Endodermal cell (in vitro differentiated cells): ENCODE data around the gene IFITM1. TPM values are rescaled to one million over a fixed set of nuclear protein-coding genes. Genes with fewer than 3 reads are reported as not detected.
A peak's percentile ranks its signal among the peaks of the same experiment; 100 is the strongest.

Source experiments
- DNase-seq: peaks from one replicate; pipeline ENCODE4 v3.0.0-alpha.2; 2017
- H3K27ac ChIP-seq: 2 replicates; pipeline ENCODE4 v1.5.1; 2013; ENCODE audit warnings: mild to moderate bottlenecking, low read depth, low read length, moderate library complexity
- H3K27me3 ChIP-seq: 2 replicates; pipeline ENCODE4 v1.6.1; 2013; ENCODE audit warnings: mild to moderate bottlenecking, low read length, moderate library complexity; ENCODE audit not compliant: insufficient read depth, control insufficient read depth, poor library complexity, severe bottlenecking
- H3K36me3 ChIP-seq: 2 replicates; pipeline ENCODE4 v1.7.0; 2013; ENCODE audit warnings: mild to moderate bottlenecking, low read length, moderate library complexity; ENCODE audit not compliant: control insufficient read depth, insufficient read depth
- H3K4me1 ChIP-seq: one replicate; pipeline ENCODE4 v1.7.0; 2013; ENCODE audit warnings: low read length; ENCODE audit not compliant: control insufficient read depth, insufficient read depth
- H3K4me3 ChIP-seq: 2 replicates; pipeline ENCODE4 v1.5.1; 2013; ENCODE audit warnings: mild to moderate bottlenecking, low read length, moderate library complexity
- H3K9ac ChIP-seq: 2 replicates; pipeline ENCODE4 v1.6.1; 2013; ENCODE audit warnings: mild to moderate bottlenecking, low read length, moderate library complexity; ENCODE audit not compliant: poor library complexity, severe bottlenecking; ENCODE audit errors: extremely low read depth
- H3K9me3 ChIP-seq: 2 replicates; pipeline ENCODE4 v1.6.1; 2013; ENCODE audit warnings: mild to moderate bottlenecking, low read length, moderate library complexity; ENCODE audit not compliant: control insufficient read depth
- H3K27ac Mint-ChIP-seq: 2 replicates; pipeline ENCODE4 v1.8.0; 2020; ENCODE audit warnings: mixed read lengths
- H3K27me3 Mint-ChIP-seq: 2 replicates; pipeline ENCODE4 v1.8.0; 2021; ENCODE audit warnings: mild to moderate bottlenecking, mixed read lengths; ENCODE audit not compliant: insufficient read depth
- H3K36me3 Mint-ChIP-seq: 2 replicates; pipeline ENCODE4 v1.8.0; 2020; ENCODE audit warnings: low read depth, mixed read lengths
- H3K4me1 Mint-ChIP-seq: 2 replicates; pipeline ENCODE4 v1.8.0; 2020; ENCODE audit warnings: mixed read lengths
- H3K4me3 Mint-ChIP-seq: 2 replicates; pipeline ENCODE4 v1.8.0; 2020; ENCODE audit warnings: mild to moderate bottlenecking, moderate library complexity, mixed read lengths
- H3K9me3 Mint-ChIP-seq: 2 replicates; pipeline ENCODE4 v1.8.0; 2020; ENCODE audit warnings: mild to moderate bottlenecking, mixed read lengths
- WGBS, 2 experiments: methylation state at CpG; one replicate each; pipeline versions ENCODE4 v1.1.5 to v1.1.7; 2013; ENCODE audit warnings: missing lambda C conversion rate in 2 of 2, mixed read lengths in 1 of 2; ENCODE audit not compliant: insufficient coverage in 1 of 2, insufficient read length in 1 of 2; 5-methylcytosine and 5-hydroxymethylcytosine counted together
- total RNA-seq, 2 donors: library from RNA; stranded (reverse); fragmentation: NEBNext Ultra II Directional in 1 of 2; extraction: Animal tissue kit (Norgen Biotek cat#: 25700) in 1 of 2; gene quantifications; 2 replicates in 1 of 2; 3 replicates in 1 of 2; pipeline ENCODE4 v1.2.1, GENCODE V29; 2021
- TF ChIP-seq, protein P1 (sequence below): fragments of 200-600 bp; sonication (generic); conservative IDR thresholded peaks from 2 replicates; pipeline ENCODE4 v1.5.0; 2021; ENCODE audit warnings: antibody characterized with exemption, mild to moderate bottlenecking

The IFITM1 gene
- total RNA-seq, 2 donors from 2014 or later, result 211 to 558 TPM

DNA sequence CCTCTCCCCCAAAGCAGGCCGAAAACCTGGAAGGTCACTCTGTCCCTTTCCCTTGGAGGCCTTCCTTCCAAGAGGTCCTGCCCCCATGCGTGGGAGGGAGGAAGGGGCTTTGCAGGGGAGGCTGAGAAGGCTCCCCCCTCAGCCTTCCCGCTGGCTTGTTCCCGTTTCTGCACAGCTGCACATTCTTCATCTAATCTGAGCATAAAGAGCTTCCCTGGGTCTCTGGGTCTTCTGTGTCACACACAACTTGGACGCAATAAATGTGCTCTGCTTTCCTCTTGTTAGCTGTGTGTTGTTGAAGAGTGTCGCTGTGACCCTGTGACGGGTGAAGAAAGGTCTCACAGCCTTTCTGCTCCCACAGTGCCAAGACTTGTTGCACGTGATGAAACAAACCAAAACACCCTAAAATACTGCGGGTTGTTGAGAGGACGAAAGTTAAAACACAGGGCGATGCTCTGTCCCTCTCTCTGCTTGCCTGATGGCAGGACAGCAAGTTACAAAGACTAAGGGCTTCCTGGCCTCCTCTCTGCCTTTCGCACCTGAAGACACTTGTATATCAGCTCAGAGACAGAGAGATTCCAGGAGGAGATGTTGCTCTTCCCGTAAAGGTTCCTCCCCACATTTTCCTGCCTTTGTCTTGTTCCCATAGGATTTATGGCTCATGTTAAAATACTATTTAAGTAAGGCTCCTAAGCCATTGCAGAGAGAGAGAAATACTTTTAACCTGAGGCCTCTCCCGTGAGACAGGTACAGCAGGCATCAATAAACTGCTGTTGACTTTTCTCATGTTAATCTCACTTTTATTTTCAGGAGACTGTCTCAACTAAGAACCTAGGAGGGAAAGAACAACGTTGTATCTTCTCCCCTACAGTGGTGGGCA is 22.2 kb downstream of the IFITM1 start:
- no peak for DNase-seq
- Histone ChIP-seq H3K9ac (no peak overlapping the region), H3K27ac (peak overlapping the region; percentile 72), H3K27me3 (no peaks in the 10 kb centered on the region), H3K36me3 (no peaks in the 10 kb centered on the region), H3K4me3 (no peak overlapping the region), H3K4me1 (peaks cover 4% of the 10 kb centered on the region), H3K9me3 (peaks cover 14% of the 10 kb centered on the region)
- 72 to 75% methylated on average over 8 to 14 of the region's 15 CpGs for WGBS, 2 experiments
- peaks cover 7% of the 10 kb centered on the region for H3K36me3 Mint-ChIP-seq
- peaks cover 36% of the 10 kb centered on the region for H3K4me1 Mint-ChIP-seq
- TF ChIP-seq, protein P1, sequence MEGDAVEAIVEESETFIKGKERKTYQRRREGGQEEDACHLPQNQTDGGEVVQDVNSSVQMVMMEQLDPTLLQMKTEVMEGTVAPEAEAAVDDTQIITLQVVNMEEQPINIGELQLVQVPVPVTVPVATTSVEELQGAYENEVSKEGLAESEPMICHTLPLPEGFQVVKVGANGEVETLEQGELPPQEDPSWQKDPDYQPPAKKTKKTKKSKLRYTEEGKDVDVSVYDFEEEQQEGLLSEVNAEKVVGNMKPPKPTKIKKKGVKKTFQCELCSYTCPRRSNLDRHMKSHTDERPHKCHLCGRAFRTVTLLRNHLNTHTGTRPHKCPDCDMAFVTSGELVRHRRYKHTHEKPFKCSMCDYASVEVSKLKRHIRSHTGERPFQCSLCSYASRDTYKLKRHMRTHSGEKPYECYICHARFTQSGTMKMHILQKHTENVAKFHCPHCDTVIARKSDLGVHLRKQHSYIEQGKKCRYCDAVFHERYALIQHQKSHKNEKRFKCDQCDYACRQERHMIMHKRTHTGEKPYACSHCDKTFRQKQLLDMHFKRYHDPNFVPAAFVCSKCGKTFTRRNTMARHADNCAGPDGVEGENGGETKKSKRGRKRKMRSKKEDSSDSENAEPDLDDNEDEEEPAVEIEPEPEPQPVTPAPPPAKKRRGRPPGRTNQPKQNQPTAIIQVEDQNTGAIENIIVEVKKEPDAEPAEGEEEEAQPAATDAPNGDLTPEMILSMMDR, result no peak
- peak overlapping the region; percentile 27 for H3K4me3 Mint-ChIP-seq
- peaks cover 27% of the 10 kb centered on the region for H3K9me3 Mint-ChIP-seq
- H3K27ac Mint-ChIP-seq, result peak overlapping the region; percentile 69
- H3K27me3 Mint-ChIP-seq, result peaks cover 3% of the 10 kb centered on the region

DNA sequence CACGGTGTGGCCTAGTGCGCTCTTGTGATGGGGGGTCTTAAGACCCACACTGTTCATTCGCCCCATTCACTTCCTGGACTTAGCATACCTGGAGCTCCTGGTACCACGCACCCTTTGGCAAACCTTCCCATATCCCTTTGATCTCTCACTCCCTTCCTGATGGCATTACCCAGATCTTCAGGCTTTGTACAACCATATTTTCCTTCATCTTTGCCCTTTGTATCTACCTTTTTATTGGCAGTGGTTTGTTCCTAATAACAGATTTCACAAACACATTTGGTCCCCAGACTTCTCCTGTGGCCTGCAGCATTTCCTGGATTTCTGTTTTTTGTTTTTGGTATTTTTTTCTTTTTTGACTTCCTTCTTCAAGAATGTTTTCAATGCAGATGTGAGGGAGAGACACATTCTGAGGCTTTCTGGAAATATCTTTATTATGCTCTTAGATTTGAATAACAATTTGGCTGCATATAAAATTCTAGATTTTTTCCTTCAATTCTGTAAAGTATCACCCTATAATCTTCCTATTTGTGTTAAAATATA is 22.9 kb downstream of the IFITM1 start:
- Histone ChIP-seq H3K9ac (no peak overlapping the region), H3K4me1 (peaks cover 4% of the 10 kb centered on the region)
- WGBS, 2 experiments, result 83 to 93% methylated on average over 4 of the region's 4 CpGs

DNA sequence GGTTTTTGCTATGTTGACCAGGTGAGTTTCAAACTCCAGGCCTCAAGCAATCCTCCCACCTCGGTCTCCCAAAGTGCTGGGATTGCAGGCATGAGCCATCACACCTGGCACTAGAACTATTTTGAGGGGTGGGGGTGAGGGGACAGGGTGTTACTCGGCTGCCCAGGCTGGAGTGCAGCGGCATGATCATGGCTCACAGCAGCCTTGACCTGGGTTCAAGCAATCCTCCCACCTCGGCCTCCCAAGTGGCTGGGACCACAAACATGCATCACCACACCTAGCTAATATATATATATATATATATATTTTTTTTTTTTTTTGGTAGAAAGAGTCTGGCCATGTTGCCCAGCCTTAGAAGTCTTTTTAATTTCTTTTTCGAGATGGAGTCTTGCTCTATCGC is 23.9 kb downstream of the IFITM1 start:
- Mint-ChIP-seq H3K4me1 (peaks cover 43% of the 10 kb centered on the region), H3K4me3 (no peak overlapping the region), H3K9me3 (peaks cover 14% of the 10 kb centered on the region), H3K27ac (no peak overlapping the region), H3K36me3 (no peaks in the 10 kb centered on the region), H3K27me3 (no peaks in the 10 kb centered on the region)
- DNase-seq, result no peak
- no peaks in the 10 kb centered on the region for H3K36me3 ChIP-seq
- TF ChIP-seq, protein P1, result no peak
- H3K4me3 ChIP-seq, result no peak overlapping the region
- H3K27ac ChIP-seq, result no peak overlapping the region
- H3K27me3 ChIP-seq, result no peaks in the 10 kb centered on the region
- H3K4me1 ChIP-seq, result peaks cover 4% of the 10 kb centered on the region
- peaks cover 8% of the 10 kb centered on the region for H3K9me3 ChIP-seq
- WGBS, 2 experiments, result 94 to 96% methylated on average over 2 to 5 of the region's 6 CpGs
- H3K9ac ChIP-seq, result no peak overlapping the region

More for the DNA sequence above, 22.9 kb downstream of the IFITM1 start:
- peaks cover 43% of the 10 kb centered on the region for H3K4me1 Mint-ChIP-seq
- H3K4me3 Mint-ChIP-seq, result no peak overlapping the region
- peaks cover 9% of the 10 kb centered on the region for H3K9me3 ChIP-seq
- peaks cover 3% of the 10 kb centered on the region for H3K27me3 Mint-ChIP-seq
- DNase-seq, result no peak
- no peak overlapping the region for H3K27ac ChIP-seq
- H3K9me3 Mint-ChIP-seq, result peaks cover 23% of the 10 kb centered on the region
- peaks cover 4% of the 10 kb centered on the region for H3K36me3 Mint-ChIP-seq
- H3K36me3 ChIP-seq, result no peaks in the 10 kb centered on the region
- TF ChIP-seq, protein P1, result no peak
- H3K4me3 ChIP-seq, result no peak overlapping the region
- H3K27me3 ChIP-seq, result no peaks in the 10 kb centered on the region
- H3K27ac Mint-ChIP-seq, result no peak overlapping the region
